Measurements from ENCODE around the gene TIAM1.

DNA sequence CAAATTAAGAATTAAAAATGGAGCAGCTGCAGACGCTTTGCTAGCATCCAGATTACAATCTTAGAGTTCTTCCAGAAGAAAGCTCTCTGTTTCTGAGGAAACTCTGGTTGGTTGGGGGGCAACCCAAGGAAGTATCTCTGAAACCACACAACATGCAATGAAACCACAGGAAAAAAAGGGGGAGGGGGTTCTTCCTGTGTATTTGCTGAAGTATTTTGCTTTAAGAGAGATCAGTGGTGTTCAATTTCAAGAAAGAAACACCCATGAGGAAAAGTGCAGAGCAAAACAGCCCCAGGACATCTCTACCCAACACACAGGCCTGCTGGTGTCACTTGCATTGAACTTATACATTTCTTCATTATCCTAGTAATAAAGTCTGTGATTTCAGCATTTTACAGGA is 19.7 kb upstream of the TIAM1 start:
- TF ChIP-seq, protein P1, sequence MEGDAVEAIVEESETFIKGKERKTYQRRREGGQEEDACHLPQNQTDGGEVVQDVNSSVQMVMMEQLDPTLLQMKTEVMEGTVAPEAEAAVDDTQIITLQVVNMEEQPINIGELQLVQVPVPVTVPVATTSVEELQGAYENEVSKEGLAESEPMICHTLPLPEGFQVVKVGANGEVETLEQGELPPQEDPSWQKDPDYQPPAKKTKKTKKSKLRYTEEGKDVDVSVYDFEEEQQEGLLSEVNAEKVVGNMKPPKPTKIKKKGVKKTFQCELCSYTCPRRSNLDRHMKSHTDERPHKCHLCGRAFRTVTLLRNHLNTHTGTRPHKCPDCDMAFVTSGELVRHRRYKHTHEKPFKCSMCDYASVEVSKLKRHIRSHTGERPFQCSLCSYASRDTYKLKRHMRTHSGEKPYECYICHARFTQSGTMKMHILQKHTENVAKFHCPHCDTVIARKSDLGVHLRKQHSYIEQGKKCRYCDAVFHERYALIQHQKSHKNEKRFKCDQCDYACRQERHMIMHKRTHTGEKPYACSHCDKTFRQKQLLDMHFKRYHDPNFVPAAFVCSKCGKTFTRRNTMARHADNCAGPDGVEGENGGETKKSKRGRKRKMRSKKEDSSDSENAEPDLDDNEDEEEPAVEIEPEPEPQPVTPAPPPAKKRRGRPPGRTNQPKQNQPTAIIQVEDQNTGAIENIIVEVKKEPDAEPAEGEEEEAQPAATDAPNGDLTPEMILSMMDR (conservative IDR thresholded peaks at IDR 0.05 in 1 of 2, IDR thresholded peaks at IDR 0.05 in 1 of 2; ENCODE audit: extremely low read depth in 1 of 2, insufficient read depth in 1 of 2, low read depth in 1 of 2, low read length in 2 of 2), result no peak
- no peak for TF ChIP-seq EZH2 (IDR thresholded peaks at IDR 0.05; ENCODE audit: borderline replicate concordance, low read length)

Data from mammary epithelial cell (primary cell).